Thoracic aorta (tissue), 2 donors: ENCODE results near the gene MAP3K13. TPM values are rescaled to one million over a fixed set of nuclear protein-coding genes. Genes with fewer than 3 reads are reported as not detected.

Experiments
- ATAC-seq: fragments of 150-250 bp; one replicate; pipeline ENCODE4 v1.8.0; 2017; ENCODE audit warnings: low read depth; ENCODE audit not compliant: insufficient number of reproducible peaks, low FRiP score
- DNase-seq: peaks from one replicate; pipeline ENCODE4 v3.0.0-alpha.2; 2020; ENCODE audit warnings: low spot score
- H3K27ac ChIP-seq, 2 donors: fragments of 200-600 bp; sonication (generic); 1 replicate in 1 of 2; 2 replicates in 1 of 2; pipeline ENCODE4 v1.5.1; 2016; ENCODE audit warnings: mild to moderate bottlenecking in 2 of 2, moderate library complexity in 2 of 2
- H3K27me3 ChIP-seq: fragments of 200-600 bp; sonication (generic); replicated peaks from 2 replicates; pipeline ENCODE4 v1.6.0; 2016; ENCODE audit warnings: mild to moderate bottlenecking; ENCODE audit not compliant: insufficient read depth
- H3K36me3 ChIP-seq: fragments of 200-600 bp; sonication (generic); one replicate; pipeline ENCODE4 v1.5.1; 2016
- H3K4me1 ChIP-seq, 2 donors: fragments of 200-600 bp; sonication (generic); 1 replicate in 1 of 2; 2 replicates in 1 of 2; pipeline versions ENCODE4 v1.5.1 to v1.6.0; 2016; ENCODE audit warnings: low read depth in 2 of 2, mild to moderate bottlenecking in 1 of 2; ENCODE audit not compliant: control insufficient read depth in 1 of 2
- H3K4me3 ChIP-seq: fragments of 200-600 bp; sonication (generic); 2 replicates; pipeline ENCODE4 v1.5.1; 2016; ENCODE audit warnings: mild to moderate bottlenecking
- H3K9me3 ChIP-seq: fragments of 200-600 bp; sonication (generic); 2 replicates; pipeline ENCODE4 v1.5.1; 2016
- CTCF ChIP-seq: fragments of 200-600 bp; sonication (generic); IDR thresholded peaks from one replicate; pipeline ENCODE4 v1.5.1; 2019; ENCODE audit warnings: antibody characterized with exemption
- total RNA-seq, 2 donors: library from RNA; depleted of rRNA; stranded (reverse); fragments of >200 nt; gene quantifications; one replicate each; pipeline versions ENCODE4 v1.1.0 to v1.2.3, GENCODE V29; 2016

Gene MAP3K13
- total RNA-seq, 2 donors from 2014 or later: 17.3 to 21.9 TPM

GRCh38 chr3:185423178-185423577 lies 60.2 kb downstream of the MAP3K13 start:
- ATAC-seq: no peak
- no peaks in the 10 kb centered on the region for H3K9me3 ChIP-seq
- DNase-seq: no peak
- no peaks in the 10 kb centered on the region for H3K36me3 ChIP-seq
- H3K4me1 ChIP-seq: peaks cover 6 to 13% of the 10 kb centered on the region in 2 donors
- H3K27ac ChIP-seq: no peak overlapping the region
- no peak overlapping the region for H3K4me3 ChIP-seq
- TF ChIP-seq CTCF: no peak
- no peaks in the 10 kb centered on the region for H3K27me3 ChIP-seq

- H3K4me3 ChIP-seq: no peak overlapping the region
- no peaks in the 10 kb centered on the region for H3K9me3 ChIP-seq
- H3K27ac ChIP-seq: no peak overlapping the region
- ATAC-seq: no peak
- H3K36me3 ChIP-seq: no peaks in the 10 kb centered on the region
- no peaks in the 10 kb centered on the region for H3K27me3 ChIP-seq
- peaks cover 6 to 13% of the 10 kb centered on the region in 2 donors for H3K4me1 ChIP-seq
- DNase-seq: no peak
- TF ChIP-seq CTCF: no peak
These were observed 61.5 kb downstream of the MAP3K13 start for GRCh38 chr3:185424435-185424834.

- no peak for TF ChIP-seq CTCF
- no peaks in the 10 kb centered on the region for H3K9me3 ChIP-seq
- ATAC-seq (no peak), DNase-seq (no peak)
- no peaks in the 10 kb centered on the region for H3K36me3 ChIP-seq
- H3K27me3 ChIP-seq: no peaks in the 10 kb centered on the region
- no peak overlapping the region for H3K4me3 ChIP-seq
- H3K4me1 ChIP-seq: no peaks in the 10 kb centered on the region
- no peak overlapping the region for H3K27ac ChIP-seq
These were observed 67.4 kb downstream of the MAP3K13 start for GRCh38 chr3:185430375-185430774.

- Histone ChIP-seq H3K27me3 (no peaks in the 10 kb centered on the region), H3K36me3 (no peaks in the 10 kb centered on the region), H3K4me3 (no peak overlapping the region), H3K27ac (no peak overlapping the region), H3K9me3 (no peaks in the 10 kb centered on the region), H3K4me1 (no peaks in the 10 kb centered on the region)
- DNase-seq (no peak), ATAC-seq (no peak)
- TF ChIP-seq CTCF: no peak
These were observed 77.0 kb downstream of the MAP3K13 start for GRCh38 chr3:185439745-185440466.

GRCh38 chr3:185442031-185442430 lies 79.1 kb downstream of the MAP3K13 start:
- Histone ChIP-seq H3K27ac (no peak overlapping the region), H3K4me1 (no peaks in the 10 kb centered on the region), H3K9me3 (no peaks in the 10 kb centered on the region), H3K27me3 (no peaks in the 10 kb centered on the region), H3K36me3 (no peaks in the 10 kb centered on the region), H3K4me3 (no peak overlapping the region)
- ATAC-seq (no peak), DNase-seq (no peak)
- TF ChIP-seq CTCF: no peak
